Heart left ventricle (tissue), 16 donors: ENCODE data around the gene CENPO. TPM values are rescaled to one million over a fixed set of nuclear protein-coding genes. Genes with fewer than 3 reads are reported as not detected.

ENCODE experiments used
- ATAC-seq, 4 donors: fragments of 200-7000 bp; cut with Tn5 transposase; one replicate each; pipeline ENCODE4 v1.9.1; 2020 to 2022; ENCODE audit warnings: moderate library complexity in 4 of 4, mild to moderate bottlenecking in 3 of 4, moderate number of reproducible peaks in 1 of 4
- DNase-seq, 5 donors: peaks; one replicate each; pipeline ENCODE4 v3.0.0-alpha.2; 2020
- H3K27ac ChIP-seq, 12 donors: fragments of 200-600 bp; sonication (generic) in 4 of 12; one replicate each; pipeline versions ENCODE4 v1.5.0 to v1.8.0; 2016 to 2022; ENCODE audit warnings: mild to moderate bottlenecking in 2 of 12
- H3K27me3 ChIP-seq, 9 donors: fragments of 200-600 bp; sonication (generic) in 2 of 9; one replicate each; pipeline versions ENCODE4 v1.5.1 to v1.8.0; 2016 to 2022; ENCODE audit warnings: mild to moderate bottlenecking in 3 of 9
- H3K36me3 ChIP-seq, 9 donors: fragments of 200-600 bp; sonication (generic) in 2 of 9; one replicate each; pipeline versions ENCODE4 v1.5.0 to v1.8.0; 2018 to 2022; ENCODE audit warnings: mild to moderate bottlenecking in 2 of 9
- H3K4me1 ChIP-seq, 12 donors: fragments of 200-600 bp; sonication (generic) in 4 of 12; one replicate each; pipeline versions ENCODE4 v1.5.0 to v1.8.0; 2016 to 2022; ENCODE audit warnings: mild to moderate bottlenecking in 3 of 12
- H3K4me3 ChIP-seq, 12 donors: fragments of 200-600 bp; sonication (generic) in 4 of 12; one replicate each; pipeline versions ENCODE4 v1.5.0 to v1.8.0; 2017 to 2022; ENCODE audit warnings: mild to moderate bottlenecking in 9 of 12, moderate library complexity in 4 of 12
- H3K9me3 ChIP-seq, 12 donors: fragments of 200-600 bp; sonication (generic) in 4 of 12; one replicate each; pipeline versions ENCODE4 v1.5.0 to v1.8.0; 2016 to 2022; ENCODE audit warnings: mild to moderate bottlenecking in 1 of 12
- CTCF ChIP-seq, 12 donors: fragments of 200-600 bp; sonication (generic) in 4 of 12; IDR thresholded peaks; one replicate each; pipeline versions ENCODE4 v1.5.0 to v1.8.0; 2018 to 2022; ENCODE audit warnings: antibody characterized with exemption in 12 of 12, mild to moderate bottlenecking in 5 of 12
- POLR2A ChIP-seq, 2 donors: fragments of 450-650 bp; IDR thresholded peaks; one replicate each; pipeline ENCODE4 v1.6.1; 2017; ENCODE audit warnings: antibody characterized with exemption in 2 of 2, mild to moderate bottlenecking in 2 of 2, moderate library complexity in 2 of 2
- WGBS, 4 donors: extraction: QIAGEN DNeasy Blood & Tissue Kit in 2 of 4; methylation state at CpG; one replicate each; pipeline versions ENCODE4 v1.1.5 to v1.1.7; 2013 to 2018; 5-methylcytosine and 5-hydroxymethylcytosine counted together
- intact Hi-C, 10 donors: fragments of 100-400 bp; cut with DNase I; formaldehyde crosslinking; loops; one replicate each; pipeline versions ENCODE4 v1.11.1 to v1.14.2; 2022
- polyA plus RNA-seq, 2 donors: library from polyadenylated mRNA; stranded (reverse); fragments of 200-250 nt; gene quantifications; one replicate each; pipeline ENCODE4 v1.2.3, GENCODE V29; 2013
- total RNA-seq, 9 donors: library from RNA; depleted of rRNA in 2 of 9; stranded (reverse); fragments of >200 nt in 2 of 9; fragmentation: NEBNext Ultra II Directional in 3 of 9; extraction: Animal tissue kit (Norgen Biotek cat#: 25700) in 3 of 9; gene quantifications; one replicate each; pipeline versions ENCODE4 v1.1.0 to v1.2.4, GENCODE V29; 2016 to 2023
- donor health status: ischemic (EF 13 %, LVEDD 7.1; RV severe dilation, severe dysfunction).
- donor health status: healthy with polysubstance abuse.
- donor health status: DM: no; HTN: yes; CAD: no.
- donor health status: DM: no; HTN: no; CAD: no.
- donor health status: ischemic (EF 25% LVEDD 6.9; RV normal size, moderate dysfunction).
- donor health status: ischemic (EF 25% LVEDD 5.7; RV mildly dilated, moderate dysfunction).
- donor health status: healthy.
- donor health status: DM: yes; HTN: yes; CAD: no.
- donor health status: ischemic (EF 35%, LVEDD 5.7; RV mildly dilated, moderate dysfunction).
- donor health status: nonischemic (EF 11% LVEDD 7.7; RV severe dilation, severe dysfunction).
- donor health status: DM: yes; HTN: yes; CAD: no.
- donor health status: PGD.
- donor health status: ischemic (EF 29% LVEDD 5.4; RV normal size, mild dysfunction).
- donor health status: nonischemic (EF 23%, LVEDD 6.1; RV moderate dilation, normal function).

CENPO gene
- total and polyA plus RNA-seq, 11 donors: 1.5 to 9.2 (median 2.4) TPM

DNA sequence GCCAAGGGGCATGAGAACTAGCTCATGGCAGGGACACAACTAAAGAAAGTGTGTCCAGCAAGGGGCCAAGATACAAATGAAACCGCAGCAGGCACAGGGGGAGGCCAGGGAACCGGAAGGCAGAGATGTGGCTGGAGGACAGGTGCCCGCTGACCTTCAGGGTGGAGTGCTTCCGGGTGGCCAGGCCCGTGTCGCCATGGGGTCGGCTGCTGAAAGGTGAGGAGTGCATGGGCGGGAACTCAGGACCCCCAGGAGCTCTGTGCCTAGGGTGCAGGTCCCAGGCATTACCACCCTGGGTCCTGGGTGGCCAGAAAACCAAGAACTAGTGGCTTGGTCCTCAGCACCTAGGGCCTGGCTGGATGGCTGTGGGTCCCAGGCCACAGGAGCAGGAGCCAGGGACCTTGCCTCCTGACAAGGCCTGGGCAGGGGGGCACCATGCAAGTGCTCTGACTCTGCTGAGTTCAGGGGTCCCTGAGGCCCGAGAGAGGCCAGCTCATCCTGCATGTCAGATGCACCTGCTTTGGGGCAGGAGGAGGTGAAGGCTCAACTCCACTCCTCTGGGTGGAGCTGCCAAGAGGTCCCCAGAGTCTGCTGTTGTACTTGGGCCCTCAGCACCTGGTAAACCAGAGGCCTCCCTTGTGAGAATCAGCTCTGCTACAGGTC lies 50.9 kb downstream of the CENPO start:
- ATAC-seq (no peak), DNase-seq (no peak)
- Histone ChIP-seq H3K27ac (no peak overlapping the region), H3K9me3 (no peaks in the 10 kb centered on the region), H3K36me3 (peaks cover 0 to 16% (median 0%) of the 10 kb centered on the region in 9 donors), H3K4me3 (no peak overlapping the region), H3K4me1 (no peaks in the 10 kb centered on the region), H3K27me3 (no peaks in the 10 kb centered on the region)
- intact Hi-C loops: no loop called here
- WGBS, 4 donors: 92 to 100% (median 97%) methylated on average over 8 to 9 of the region's 9 CpGs
- TF ChIP-seq POLR2A (IDR thresholded peaks at IDR 0.05) (no peak), CTCF (IDR thresholded peaks at IDR 0.05) (no peak)

DNA sequence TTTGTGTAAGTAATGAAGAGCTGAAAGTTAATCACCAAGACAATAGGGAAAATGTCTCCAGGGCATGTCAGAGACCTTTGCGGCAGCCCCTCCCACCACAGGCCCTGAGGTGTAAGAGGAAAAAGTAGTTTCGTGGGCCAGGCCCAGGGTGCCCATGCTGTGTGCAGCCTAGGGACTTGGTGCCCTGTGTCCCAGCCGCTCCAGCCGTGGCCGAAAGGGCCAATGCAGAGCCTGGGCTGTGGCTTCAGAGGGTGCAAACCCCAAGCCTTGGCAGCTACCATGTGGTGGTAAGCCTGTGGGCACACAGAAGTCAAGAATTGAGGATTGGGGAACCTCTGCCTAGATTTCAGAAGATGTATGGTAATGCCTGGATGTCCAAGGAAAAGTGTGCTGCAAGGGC lies 52.5 kb downstream of the CENPO start:
- peaks cover 0 to 10% (median 0%) of the 10 kb centered on the region in 9 donors for H3K36me3 ChIP-seq
- intact Hi-C loops: no loop called here

DNA sequence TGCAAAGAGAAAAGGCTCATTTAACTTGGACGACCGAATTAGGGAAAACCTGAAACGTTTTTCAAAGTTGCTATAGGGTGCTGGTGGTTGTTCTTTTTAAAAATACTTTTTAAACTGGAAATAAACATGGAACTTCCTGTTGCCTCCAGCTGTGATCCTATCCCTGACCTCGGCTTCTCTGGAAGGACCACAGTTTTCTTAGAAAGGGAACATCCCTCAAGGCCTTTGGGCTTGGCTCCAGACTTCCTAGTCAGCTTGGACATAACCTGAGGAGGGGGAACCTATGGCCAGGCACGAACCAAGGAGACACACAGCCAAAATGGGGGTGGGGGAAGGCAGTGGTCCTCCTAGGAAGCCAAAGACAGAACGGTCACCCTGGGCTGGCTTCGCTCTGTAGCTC lies 57.7 kb downstream of the CENPO start:
- H3K36me3 ChIP-seq: no peaks in the 10 kb centered on the region
- H3K9me3 ChIP-seq: no peaks in the 10 kb centered on the region
- H3K27me3 ChIP-seq: no peaks in the 10 kb centered on the region
- 69 to 74% (median 69%) methylated on average over 7 of the region's 7 CpGs for WGBS, 4 donors
- peaks cover 0 to 35% (median 6%) of the 10 kb centered on the region in 12 donors for H3K4me1 ChIP-seq
- H3K27ac ChIP-seq: peak overlapping the region in 5 of 12 donors; percentile 25 to 56 (median 40)
- no peak overlapping the region for H3K4me3 ChIP-seq
- TF ChIP-seq POLR2A (IDR thresholded peaks at IDR 0.05) (no peak), CTCF (IDR thresholded peaks at IDR 0.05) (no peak)
- intact Hi-C loops: loop anchor here in 1 of 10 donors (2.0 kb wide), 1 partner anchor 70 kb away; the partner anchor contains the start of gene ADCY3
- ATAC-seq (peak in 1 of 4 donors; percentile 41), DNase-seq (peak in 1 of 5 donors; percentile 45)

More for the DNA sequence above, 52.5 kb downstream of the CENPO start:
- DNase-seq (no peak), ATAC-seq (no peak)
- Histone ChIP-seq H3K9me3 (no peaks in the 10 kb centered on the region), H3K4me1 (peaks cover 0 to 5% (median 0%) of the 10 kb centered on the region in 12 donors), H3K27ac (no peak overlapping the region), H3K27me3 (no peaks in the 10 kb centered on the region), H3K4me3 (no peak overlapping the region)
- 91 to 98% (median 96%) methylated on average over 5 of the region's 5 CpGs for WGBS, 4 donors
- TF ChIP-seq POLR2A (IDR thresholded peaks at IDR 0.05) (no peak), CTCF (IDR thresholded peaks at IDR 0.05) (no peak)

DNA sequence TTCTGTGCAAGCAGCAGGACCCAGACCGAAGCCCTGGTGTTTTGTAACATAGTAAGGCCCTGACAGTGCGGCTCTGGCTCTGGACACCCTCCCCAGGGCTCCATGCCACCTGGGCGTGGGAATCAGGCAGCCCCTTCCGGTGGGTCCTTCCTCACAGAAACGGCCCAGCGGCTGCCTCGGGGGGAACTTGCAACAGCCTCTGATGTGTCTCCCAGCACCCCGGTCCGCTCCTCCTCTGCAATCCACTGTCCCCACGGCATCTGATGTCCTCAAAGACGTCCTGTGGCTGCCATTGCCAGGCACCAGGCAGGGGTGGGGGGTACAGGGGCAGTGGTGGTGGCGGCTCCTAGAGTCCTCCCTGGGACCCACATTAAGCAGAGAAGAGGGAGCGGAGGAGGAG lies 58.8 kb downstream of the CENPO start:
- Histone ChIP-seq H3K27me3 (no peaks in the 10 kb centered on the region), H3K27ac (no peak overlapping the region), H3K36me3 (no peaks in the 10 kb centered on the region), H3K4me3 (no peak overlapping the region), H3K4me1 (peaks cover 0 to 46% (median 11%) of the 10 kb centered on the region in 12 donors), H3K9me3 (no peaks in the 10 kb centered on the region)
- DNase-seq (no peak), ATAC-seq (no peak)
- intact Hi-C loops: no loop called here
- WGBS, 4 donors: 92 to 97% (median 96%) methylated on average over 12 to 13 of the region's 13 CpGs
- no peak for TF ChIP-seq CTCF (IDR thresholded peaks at IDR 0.05)
- TF ChIP-seq POLR2A (IDR thresholded peaks at IDR 0.05): no peak
